AG04450 (cell line): ENCODE measurements around the gene ACIN1. TPM values are rescaled to one million over a fixed set of nuclear protein-coding genes. Genes with fewer than 3 reads are reported as not detected.

Source experiments
- CTCF ChIA-PET: fragments of 300-600, 350-600 bp; formaldehyde crosslinking; extraction: SDS; loops from one replicate; lab custom pipeline; 2022; ENCODE audit warnings: antibody characterized with exemption, inconsistent platforms; lab: Charles Lee
- POLR2A ChIA-PET: fragments of 350-600 bp; formaldehyde crosslinking; extraction: SDS; loops from one replicate; lab custom pipeline; 2021; ENCODE audit warnings: antibody characterized with exemption, inconsistent platforms; lab: Yijun Ruan, JAX
- DNase-seq: peaks from one replicate; pipeline ENCODE4 v3.0.0-alpha.2; 2011; ENCODE audit warnings: low read depth, low spot score
- H3K27ac ChIP-seq: one replicate; pipeline ENCODE4 v1.5.1; 2012; ENCODE audit warnings: low read depth, low read length, control low read depth
- H3K27me3 ChIP-seq: one replicate; pipeline ENCODE4 v1.6.0; 2012; ENCODE audit warnings: low read length; ENCODE audit not compliant: control insufficient read depth, insufficient read depth
- H3K4me3 ChIP-seq: 2 replicates; pipeline ENCODE4 v1.5.1; 2011; ENCODE audit warnings: mild to moderate bottlenecking, low read depth, low read length, control low read depth
- H3K9me3 ChIP-seq: 2 replicates; pipeline ENCODE4 v1.5.1; 2012; ENCODE audit warnings: low read length; ENCODE audit not compliant: control insufficient read depth, insufficient read depth
- polyA plus RNA-seq: library from polyadenylated mRNA; depleted of rRNA; stranded (reverse); fragments of >200 nt; gene quantifications from 2 replicates; pipeline ENCODE4 v1.2.3, GENCODE V29; 2011
- TF ChIP-seq, protein P1 (sequence below): IDR thresholded peaks from 2 replicates; pipeline ENCODE4 v1.5.1; 2011; ENCODE audit warnings: low read depth, low read length, control low read depth, inconsistent platforms

Gene ACIN1
- polyA plus RNA-seq, 1 experiment = 173 TPM

DNA sequence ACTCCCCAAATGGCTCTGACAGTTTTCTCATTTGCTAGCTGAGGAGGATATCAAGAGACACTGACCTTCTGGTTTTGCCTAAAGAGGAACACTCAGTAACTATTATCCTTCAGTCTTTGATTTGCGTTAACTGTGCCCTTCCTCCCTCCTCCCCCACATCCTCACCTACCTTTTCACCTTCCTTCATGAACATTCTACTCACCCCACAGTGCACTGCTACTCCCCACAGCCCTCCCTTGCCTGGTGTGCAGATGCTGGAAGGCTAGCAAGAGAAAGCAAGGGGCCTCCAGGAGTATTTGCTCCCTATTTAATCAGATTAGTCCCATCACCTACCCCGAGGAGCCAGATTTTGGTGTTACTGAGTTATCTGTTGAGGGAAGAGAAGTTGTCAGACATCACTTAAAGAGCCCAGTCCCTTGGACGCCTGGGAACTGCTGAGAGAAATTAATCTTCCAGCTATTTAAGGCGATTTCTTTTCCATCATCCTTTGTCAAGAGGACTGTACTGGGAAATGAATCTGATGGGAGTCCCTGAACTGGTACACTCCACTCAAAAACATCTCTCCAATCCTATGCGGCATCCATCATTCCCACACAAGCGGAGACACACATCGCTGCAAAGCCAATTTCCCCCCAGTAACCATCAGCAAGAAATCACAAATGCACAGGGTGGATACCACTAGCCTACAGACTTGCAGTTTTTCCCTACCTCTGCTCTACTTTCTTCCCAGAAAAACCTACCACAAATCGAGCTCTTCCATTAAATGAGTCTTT is 71.7 kb downstream of the ACIN1 start:
- Histone ChIP-seq H3K27me3 (no peaks in the 10 kb centered on the region), H3K27ac (no peak overlapping the region), H3K9me3 (no peaks in the 10 kb centered on the region), H3K4me3 (no peak overlapping the region)
- TF ChIP-seq, protein P1, sequence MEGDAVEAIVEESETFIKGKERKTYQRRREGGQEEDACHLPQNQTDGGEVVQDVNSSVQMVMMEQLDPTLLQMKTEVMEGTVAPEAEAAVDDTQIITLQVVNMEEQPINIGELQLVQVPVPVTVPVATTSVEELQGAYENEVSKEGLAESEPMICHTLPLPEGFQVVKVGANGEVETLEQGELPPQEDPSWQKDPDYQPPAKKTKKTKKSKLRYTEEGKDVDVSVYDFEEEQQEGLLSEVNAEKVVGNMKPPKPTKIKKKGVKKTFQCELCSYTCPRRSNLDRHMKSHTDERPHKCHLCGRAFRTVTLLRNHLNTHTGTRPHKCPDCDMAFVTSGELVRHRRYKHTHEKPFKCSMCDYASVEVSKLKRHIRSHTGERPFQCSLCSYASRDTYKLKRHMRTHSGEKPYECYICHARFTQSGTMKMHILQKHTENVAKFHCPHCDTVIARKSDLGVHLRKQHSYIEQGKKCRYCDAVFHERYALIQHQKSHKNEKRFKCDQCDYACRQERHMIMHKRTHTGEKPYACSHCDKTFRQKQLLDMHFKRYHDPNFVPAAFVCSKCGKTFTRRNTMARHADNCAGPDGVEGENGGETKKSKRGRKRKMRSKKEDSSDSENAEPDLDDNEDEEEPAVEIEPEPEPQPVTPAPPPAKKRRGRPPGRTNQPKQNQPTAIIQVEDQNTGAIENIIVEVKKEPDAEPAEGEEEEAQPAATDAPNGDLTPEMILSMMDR = no peak
- DNase-seq = no peak
- ChIA-PET POLR2A (interaction anchor here (1.0 kb wide), 1 partner anchor 17 kb away, joined by 5 read pairs; no protein-coding TSS in a partner anchor), CTCF (interaction anchor here (0.7 to 1.8 kb wide), 5 partner anchors 17 to 150 kb away, joined by 3 to 6 read pairs (median 4); no protein-coding TSS in a partner anchor)

DNA sequence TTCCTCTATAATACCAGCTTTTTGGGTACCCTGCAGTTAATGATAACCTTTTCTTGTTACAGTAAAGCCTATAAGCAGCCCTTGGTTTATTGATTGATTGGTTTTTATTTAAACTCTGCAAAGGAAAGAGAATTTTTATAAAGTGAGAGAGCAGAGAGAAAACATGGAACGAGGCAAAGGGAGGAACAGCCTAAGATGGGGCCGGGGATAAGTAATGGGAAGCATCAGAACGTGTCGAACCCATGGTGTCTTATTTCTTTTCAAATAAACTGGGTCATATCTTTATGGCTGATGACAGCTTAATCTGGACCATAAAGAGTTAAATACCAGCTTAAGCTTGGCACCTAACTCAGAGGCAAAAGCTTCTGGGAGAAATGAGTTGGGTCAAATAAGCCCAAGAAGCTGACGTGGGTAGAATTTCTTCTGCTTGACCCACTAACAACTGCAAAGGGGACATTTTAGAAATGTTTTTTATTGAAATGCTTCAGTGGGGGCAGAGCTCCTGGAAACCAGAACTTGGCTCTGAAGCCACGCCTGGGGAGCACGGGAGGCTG is 73.0 kb downstream of the ACIN1 start:
- Histone ChIP-seq H3K4me3 (no peak overlapping the region), H3K27me3 (no peaks in the 10 kb centered on the region), H3K27ac (no peak overlapping the region), H3K9me3 (no peaks in the 10 kb centered on the region)
- ChIA-PET CTCF (interaction anchor here (0.6 to 1.0 kb wide), 2 partner anchors 35 to 285 kb away, joined by 3 to 4 read pairs; partner anchors contain the start of gene BCL2L2), POLR2A (no interaction called here)
- DNase-seq = no peak
- TF ChIP-seq, protein P1 = no peak

DNA sequence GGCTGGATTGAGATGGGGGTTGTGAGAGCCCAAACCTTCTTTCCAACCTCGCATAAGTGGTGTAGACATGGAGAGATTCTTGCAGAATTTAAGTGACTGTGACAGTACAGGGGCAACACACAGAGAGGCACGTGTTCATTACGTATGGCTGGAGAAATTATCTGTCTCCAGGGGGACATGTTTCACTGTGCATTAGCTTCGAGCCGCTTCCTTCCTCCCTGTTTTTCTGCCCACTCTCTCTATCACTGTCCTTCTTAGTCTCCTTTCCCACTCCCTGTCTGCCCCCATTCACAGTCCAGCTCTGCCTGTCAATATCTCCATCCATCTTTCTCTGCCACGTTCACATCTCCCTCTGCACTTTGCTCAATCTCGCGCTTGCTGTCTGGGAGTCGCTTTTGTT is 73.5 kb downstream of the ACIN1 start:
- POLR2A ChIA-PET = no interaction called here
- no peak for DNase-seq
- Histone ChIP-seq H3K27me3 (no peaks in the 10 kb centered on the region), H3K27ac (no peak overlapping the region), H3K9me3 (no peaks in the 10 kb centered on the region), H3K4me3 (no peak overlapping the region)
- CTCF ChIA-PET = interaction anchor here (0.6 to 1.6 kb wide), 3 partner anchors 35 to 285 kb away, joined by 3 to 4 read pairs (median 3); partner anchors contain the start of gene BCL2L2
- TF ChIP-seq, protein P1 = no peak

DNA sequence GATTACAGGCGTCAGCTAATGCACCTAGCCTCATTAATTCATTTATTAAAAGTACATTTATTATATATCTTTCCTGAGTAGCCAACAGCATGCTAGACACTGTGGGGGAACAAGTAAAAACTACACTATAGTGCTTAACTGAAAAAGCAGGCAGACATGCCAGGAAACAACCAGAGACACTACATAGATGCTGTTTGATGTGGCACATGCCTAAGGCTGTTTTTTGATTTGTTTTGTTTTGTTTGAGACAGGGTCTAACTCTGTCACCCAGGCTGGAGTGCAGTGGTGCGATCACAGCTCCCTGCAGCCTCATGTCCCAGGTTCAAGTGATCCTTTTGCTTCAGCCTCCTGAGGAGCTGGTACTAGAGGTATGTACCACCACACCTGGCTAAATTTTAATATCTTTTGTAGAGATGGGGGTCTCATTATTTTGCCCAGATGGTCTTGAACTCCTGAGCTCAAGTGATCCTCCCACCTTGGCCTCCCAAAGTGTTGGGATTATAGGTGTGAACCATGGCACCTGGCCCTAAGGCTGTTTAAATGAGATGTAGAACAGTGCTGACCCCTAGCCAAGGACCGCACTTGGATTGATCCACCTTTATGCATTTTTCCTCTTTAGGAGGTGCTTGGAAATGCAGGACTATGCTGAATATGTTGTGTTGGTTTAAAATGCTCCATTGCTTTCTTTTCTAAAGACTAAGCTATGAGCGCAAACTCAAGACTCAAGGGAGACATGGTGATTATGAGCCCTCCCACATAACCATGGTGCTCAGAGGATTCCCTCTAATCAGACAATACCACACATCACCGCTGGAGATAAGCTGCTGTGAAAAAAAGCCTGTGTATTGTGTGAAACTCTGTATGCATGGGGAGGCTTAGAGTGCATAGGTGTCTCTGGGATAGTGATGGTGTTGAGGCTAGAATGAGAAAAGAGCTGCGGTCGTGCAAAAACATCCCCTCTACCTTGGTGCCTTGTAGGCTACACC is 74.5 kb downstream of the ACIN1 start:
- POLR2A ChIA-PET = interaction anchor here (0.5 to 0.6 kb wide), 2 partner anchors 9 to 14 kb away, joined by 3 to 4 read pairs; no protein-coding TSS in a partner anchor
- Histone ChIP-seq H3K27me3 (no peaks in the 10 kb centered on the region), H3K27ac (no peak overlapping the region), H3K4me3 (no peak overlapping the region), H3K9me3 (no peaks in the 10 kb centered on the region)
- no peak for DNase-seq
- TF ChIP-seq, protein P1 = no peak
- CTCF ChIA-PET = interaction anchor here (1.1 to 1.6 kb wide), 2 partner anchors 34 to 37 kb away, joined by 3 to 4 read pairs; no protein-coding TSS in a partner anchor
